BLaER1 treated with 17β-estradiol and CSF1 and Interleukin-3, amounts not matched to agents 10 nM and 100 nM (cell line): ENCODE data around the gene C6orf58.

Experiments
- H3K27ac ChIP-seq, 11 experiments: shearing (Covaris generic); formaldehyde crosslinking; 2 replicates each; pipeline ENCODE4 v1.8.1; 2022
- H3K27me3 ChIP-seq, 11 experiments: shearing (Covaris generic); formaldehyde crosslinking; 2 replicates each; pipeline ENCODE4 v1.8.1; 2022
- H3K36me3 ChIP-seq, 11 experiments: shearing (Covaris generic); formaldehyde crosslinking; 2 replicates each; pipeline ENCODE4 v1.8.1; 2022
- H3K4me1 ChIP-seq, 10 experiments: shearing (Covaris generic); formaldehyde crosslinking; 2 replicates each; pipeline ENCODE4 v1.8.1; 2022
- H3K4me2 ChIP-seq, 11 experiments: shearing (Covaris generic); formaldehyde crosslinking; 2 replicates each; pipeline ENCODE4 v1.8.1; 2022
- H3K4me3 ChIP-seq, 10 experiments: shearing (Covaris generic); formaldehyde crosslinking; 2 replicates each; pipeline ENCODE4 v1.8.1; 2022
- H3K9ac ChIP-seq, 11 experiments: shearing (Covaris generic); formaldehyde crosslinking; 2 replicates each; pipeline ENCODE4 v1.8.1; 2022
- H3K9me3 ChIP-seq, 11 experiments: shearing (Covaris generic); formaldehyde crosslinking; replicated peaks in 1 of 11; 2 replicates each; pipeline ENCODE4 v1.8.1; 2022
- H4K20me1 ChIP-seq, 11 experiments: shearing (Covaris generic); formaldehyde crosslinking; 2 replicates each; pipeline ENCODE4 v1.8.1; 2022
- Cebpa-rat ChIP-seq, 11 experiments: shearing (Covaris generic); IDR thresholded peaks; 2 replicates each; pipeline ENCODE4 v1.8.1; 2022

Gene C6orf58

DNA sequence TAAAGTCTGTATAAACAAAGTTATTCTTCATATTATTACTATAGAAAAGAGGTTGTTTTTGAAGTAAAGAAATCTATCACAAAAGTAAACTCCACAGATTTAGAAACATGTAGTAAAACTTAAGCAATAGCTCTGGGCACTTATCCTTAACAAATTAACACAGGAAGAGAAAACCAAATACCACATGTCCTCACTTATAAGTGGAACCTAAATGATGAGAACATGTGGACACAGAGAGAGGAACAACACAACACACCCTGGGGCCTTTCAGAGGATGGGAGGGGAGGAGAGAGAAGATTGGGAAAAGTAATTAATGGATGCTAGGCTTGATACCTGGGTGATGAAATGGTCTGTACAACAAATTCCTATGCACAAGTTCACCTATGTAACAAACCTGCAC, 57.2 kb downstream of the C6orf58 start:
- Histone ChIP-seq H3K4me1 (no peaks in the 10 kb centered on the region), H3K4me2 (no peak overlapping the region), H3K36me3 (no peaks in the 10 kb centered on the region), H4K20me1 (no peaks in the 10 kb centered on the region), H3K9ac (no peak overlapping the region), H3K27ac (no peak overlapping the region), H3K9me3 (no peaks in the 10 kb centered on the region), H3K27me3 (no peaks in the 10 kb centered on the region), H3K4me3 (no peak overlapping the region)
- TF ChIP-seq Cebpa-rat (IDR thresholded peaks at IDR 0.05), result no peak

DNA sequence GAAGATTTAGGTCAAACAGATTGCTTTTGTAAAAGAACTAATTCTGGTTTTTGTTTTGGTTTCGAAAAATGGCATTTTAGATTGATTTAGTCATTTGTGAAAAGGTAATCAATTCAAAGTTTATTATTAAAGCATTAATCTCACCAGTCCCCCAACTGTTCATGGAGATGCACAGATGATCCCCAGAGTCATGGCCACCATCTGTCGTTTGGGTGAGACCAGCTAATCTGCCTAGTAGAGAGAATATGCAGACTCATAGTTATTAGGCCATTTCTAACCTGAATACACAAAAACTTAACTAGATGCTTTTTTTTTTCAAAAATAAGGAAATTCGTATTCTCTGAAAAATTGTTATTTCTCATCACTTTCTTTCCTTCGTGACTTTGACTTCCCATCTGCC, 58.1 kb downstream of the C6orf58 start:
- no peaks in the 10 kb centered on the region for H3K36me3 ChIP-seq
- no peaks in the 10 kb centered on the region for H4K20me1 ChIP-seq
- no peak overlapping the region for H3K4me2 ChIP-seq
- H3K4me3 ChIP-seq, result no peak overlapping the region
- H3K9me3 ChIP-seq, result no peaks in the 10 kb centered on the region
- H3K27me3 ChIP-seq, result no peaks in the 10 kb centered on the region
- H3K4me1 ChIP-seq, result no peaks in the 10 kb centered on the region
- H3K27ac ChIP-seq, result no peak overlapping the region
- H3K9ac ChIP-seq, result no peak overlapping the region
- TF ChIP-seq Cebpa-rat (IDR thresholded peaks at IDR 0.05), result no peak

- Histone ChIP-seq H3K4me2 (no peak overlapping the region), H3K4me3 (no peak overlapping the region), H3K27me3 (no peaks in the 10 kb centered on the region), H3K9ac (no peak overlapping the region), H3K27ac (no peak overlapping the region), H3K9me3 (no peaks in the 10 kb centered on the region), H4K20me1 (no peaks in the 10 kb centered on the region), H3K36me3 (no peaks in the 10 kb centered on the region), H3K4me1 (no peaks in the 10 kb centered on the region)
- no peak for TF ChIP-seq Cebpa-rat (IDR thresholded peaks at IDR 0.05)
Measured at GRCh38 chr6:127637830-127638409, 60.9 kb downstream of the C6orf58 start.
